H1 (cell line): ENCODE data around the gene ABCG1. TPM values are rescaled to one million over a fixed set of nuclear protein-coding genes. Genes with fewer than 3 reads are reported as not detected.

Experiments
- EGR1 ChIP-seq: IDR thresholded peaks from 2 replicates; pipeline ENCODE4 v1.6.1; 2011; ENCODE audit warnings: low read depth, low read length, borderline replicate concordance
- polyA plus RNA-seq, 7 experiments: library from polyadenylated mRNA; depleted of rRNA in 3 of 7; stranded (reverse) in 5 of 7; unstranded in 2 of 7; fragments of >200 nt in 5 of 7; fragments of 200-250 nt in 2 of 7; gene quantifications; 1 replicate in 5 of 7; 2 replicates in 1 of 7; 4 replicates in 1 of 7; pipeline versions ENCODE4 v1.2.1 to v1.2.3, GENCODE V29; 2011 to 2013; ENCODE audit warnings: missing spikeins in 2 of 7, mixed read lengths in 2 of 7
- total RNA-seq: library from RNA; stranded (reverse); fragmentation: NEBNext Ultra II Directional; extraction: Animal tissue kit (Norgen Biotek cat#: 25700); gene quantifications from 2 replicates; pipeline ENCODE4 v1.2.1, GENCODE V29; 2021

The ABCG1 gene
- total and polyA plus RNA-seq, 2 of the 8 experiments (the other 6 are each of a cell fraction or from before 2014, with no cell fraction given), result 2.1 to 4.0 TPM

GRCh38 chr21:42324896-42325295 lies 106.0 kb downstream of the ABCG1 start (continued):
- no peak for TF ChIP-seq EGR1
